GM19372 (cell line): Measurements from ENCODE around the gene PXYLP1.

ENCODE experiments used
- ATAC-seq: cut with Tn5 transposase; IDR thresholded peaks from one replicate; pipeline ENCODE4 v1.9.1; 2021; ENCODE audit warnings: mild to moderate bottlenecking, low read depth, moderate library complexity; ENCODE audit not compliant: unreplicated experiment

Gene PXYLP1

DNA sequence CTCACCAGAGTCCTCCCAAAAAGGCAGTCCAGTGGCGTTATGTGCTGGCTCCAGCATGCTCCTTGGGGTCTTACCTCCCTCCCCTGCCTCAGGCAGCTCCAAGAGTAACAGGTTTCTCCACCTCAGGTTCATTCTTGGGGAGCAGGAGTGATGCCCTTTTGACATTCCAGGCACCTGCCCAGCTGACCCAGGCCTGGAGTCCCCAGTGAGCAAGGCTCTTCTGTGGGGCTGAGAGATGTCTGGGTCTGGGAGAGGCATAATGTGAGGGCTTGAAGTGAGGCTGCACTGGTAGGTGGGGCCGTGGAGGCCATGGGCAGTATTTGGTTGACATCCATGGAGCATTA, 15.3 kb downstream of the PXYLP1 start:
- no peak for ATAC-seq

DNA sequence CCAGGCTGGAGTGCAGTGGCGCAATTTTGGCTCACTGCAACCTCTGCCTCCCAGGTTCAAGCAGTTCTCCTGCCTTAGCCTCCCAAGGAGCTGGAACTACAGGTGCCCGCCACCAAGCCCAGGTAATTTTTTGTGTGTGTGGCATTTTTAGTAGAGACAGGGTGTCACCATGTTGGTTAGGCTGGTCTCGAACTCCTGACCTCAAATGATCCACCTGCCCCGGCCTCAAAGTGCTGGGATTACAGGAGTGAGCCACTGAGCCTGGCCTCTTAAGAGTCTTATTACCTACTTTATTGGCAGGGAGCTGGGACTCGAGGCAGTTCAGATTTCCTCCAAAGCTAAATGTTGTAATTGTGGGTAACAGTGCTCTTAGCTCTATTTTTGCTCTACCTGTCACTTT, 16.4 kb downstream of the PXYLP1 start:
- ATAC-seq = no peak

DNA sequence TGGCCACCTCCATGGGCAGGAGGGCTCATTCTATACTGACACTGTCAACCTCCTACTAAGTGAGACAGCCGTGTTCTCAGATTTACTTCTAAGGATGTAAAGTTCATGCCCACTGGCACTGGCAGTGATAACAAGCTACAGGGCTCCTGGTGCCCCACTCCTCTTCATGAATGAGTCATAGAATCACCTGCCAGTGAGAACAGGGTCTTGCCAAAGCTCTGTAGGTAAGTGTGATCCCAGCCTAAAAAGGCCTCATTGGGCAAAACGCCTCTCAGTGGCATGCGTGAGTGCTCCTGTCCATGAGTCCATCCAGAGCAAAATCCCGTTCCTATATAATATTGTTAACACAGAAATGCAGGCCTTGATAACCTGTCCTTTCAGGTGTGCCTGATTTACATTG, 17.4 kb downstream of the PXYLP1 start:
- no peak for ATAC-seq

DNA sequence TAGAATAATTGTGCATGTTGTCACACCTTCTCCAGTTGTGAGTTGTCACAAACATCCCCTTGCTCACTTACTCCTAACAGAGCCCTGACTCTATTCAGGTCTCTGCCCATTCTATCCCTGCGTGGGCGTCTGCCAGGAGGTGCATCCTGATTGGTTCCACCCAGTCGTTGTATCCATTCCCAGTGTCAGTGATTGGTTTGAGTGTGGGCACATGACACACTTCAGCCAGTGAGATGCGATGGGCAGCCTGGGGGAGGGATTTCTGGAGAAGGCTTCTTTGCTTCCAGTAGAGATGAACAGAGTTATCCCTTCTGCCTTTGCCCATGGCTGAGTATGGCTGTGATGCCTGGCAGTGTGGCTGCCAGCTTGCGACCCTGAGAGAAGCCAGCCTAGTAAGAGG, 18.7 kb downstream of the PXYLP1 start:
- ATAC-seq = no peak

DNA sequence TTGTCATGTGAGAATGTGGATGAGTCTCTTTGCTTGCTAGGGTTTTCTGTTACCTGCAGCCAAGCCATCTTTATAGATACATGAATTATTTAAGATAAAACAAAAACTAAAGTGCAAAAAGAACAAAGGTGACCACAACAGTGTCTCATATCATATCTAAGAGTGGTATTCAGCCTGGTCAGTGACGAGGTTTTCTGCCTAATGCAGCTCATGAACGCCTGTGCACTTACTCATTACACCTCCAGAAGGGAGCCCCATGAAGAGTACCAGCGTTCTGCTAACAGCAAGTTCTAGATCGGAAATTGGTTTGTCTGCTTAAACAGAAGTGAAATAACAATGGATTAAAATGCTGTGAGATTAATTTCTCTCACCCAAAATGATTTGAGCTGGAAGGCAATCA, 19.2 kb downstream of the PXYLP1 start:
- no peak for ATAC-seq

DNA sequence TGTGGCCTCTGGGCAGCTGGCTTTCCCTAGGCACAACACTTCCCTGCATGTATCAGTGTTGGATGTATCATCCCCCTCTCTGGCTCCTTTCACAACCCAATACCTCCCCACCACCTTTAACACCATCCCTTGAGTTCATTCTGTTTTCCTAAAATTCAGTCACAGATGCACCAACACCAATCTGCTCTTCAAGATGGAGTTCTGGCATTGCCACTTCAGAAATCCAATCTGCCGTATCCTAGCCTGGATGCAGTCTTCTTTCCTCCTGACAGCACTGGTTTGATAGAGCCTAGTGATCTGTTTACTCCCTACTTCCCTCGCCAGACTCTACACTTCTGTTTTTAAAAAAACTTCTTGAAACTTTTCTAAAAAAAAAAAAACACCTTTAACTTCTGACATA, 21.7 kb downstream of the PXYLP1 start:
- no peak for ATAC-seq

DNA sequence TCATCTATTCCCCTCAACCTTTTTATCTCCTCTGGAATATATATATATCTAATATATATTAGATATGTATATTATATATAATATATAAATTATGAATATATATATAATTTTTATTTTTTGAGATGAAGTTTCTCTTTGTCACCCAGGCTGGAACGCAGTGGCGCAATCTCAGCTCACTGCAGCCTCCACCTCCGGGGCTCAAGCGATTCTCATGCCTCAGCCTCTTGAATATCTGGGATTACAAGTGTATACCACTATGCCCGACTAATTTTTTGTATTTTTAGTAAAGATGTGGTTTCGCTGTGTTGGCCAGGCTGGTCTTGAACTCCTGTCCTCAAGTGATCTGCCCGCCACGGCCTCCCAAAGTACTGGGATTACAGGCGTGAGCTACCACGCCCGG, 22.2 kb downstream of the PXYLP1 start:
- ATAC-seq = no peak

DNA sequence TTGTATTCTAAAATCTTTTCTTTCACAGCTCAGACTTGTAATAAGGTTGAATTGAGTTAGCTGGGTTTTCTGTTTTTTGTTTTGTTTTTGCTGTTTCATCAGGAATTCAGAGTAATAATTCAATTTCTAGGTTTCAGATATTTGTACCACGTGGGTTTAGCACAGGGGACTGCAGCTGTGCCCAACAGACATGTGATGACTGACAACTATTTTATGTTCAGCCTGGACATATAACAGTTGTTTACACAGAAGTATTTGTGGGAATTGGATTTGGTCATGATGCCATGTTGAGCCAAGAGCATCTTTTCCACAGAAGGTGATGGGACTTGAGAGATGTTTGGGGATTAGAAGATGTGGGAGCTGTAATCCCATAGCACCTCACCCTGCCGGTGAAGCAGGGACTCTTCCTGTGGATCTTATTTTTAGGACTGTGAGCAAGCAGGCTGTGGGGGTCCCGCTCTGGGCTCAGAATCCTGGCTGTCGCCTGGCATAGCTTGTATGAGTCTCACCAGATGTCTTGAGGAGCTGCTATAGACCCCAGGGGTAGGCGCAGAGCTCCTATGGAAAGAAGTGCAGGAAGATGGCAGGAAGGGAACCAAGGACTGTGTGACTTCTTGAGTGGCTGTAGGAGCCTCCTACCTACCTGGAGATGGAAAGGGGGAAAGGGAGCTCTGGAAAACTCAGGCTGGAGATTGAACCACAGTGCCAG, 23.7 kb downstream of the PXYLP1 start:
- no peak for ATAC-seq

DNA sequence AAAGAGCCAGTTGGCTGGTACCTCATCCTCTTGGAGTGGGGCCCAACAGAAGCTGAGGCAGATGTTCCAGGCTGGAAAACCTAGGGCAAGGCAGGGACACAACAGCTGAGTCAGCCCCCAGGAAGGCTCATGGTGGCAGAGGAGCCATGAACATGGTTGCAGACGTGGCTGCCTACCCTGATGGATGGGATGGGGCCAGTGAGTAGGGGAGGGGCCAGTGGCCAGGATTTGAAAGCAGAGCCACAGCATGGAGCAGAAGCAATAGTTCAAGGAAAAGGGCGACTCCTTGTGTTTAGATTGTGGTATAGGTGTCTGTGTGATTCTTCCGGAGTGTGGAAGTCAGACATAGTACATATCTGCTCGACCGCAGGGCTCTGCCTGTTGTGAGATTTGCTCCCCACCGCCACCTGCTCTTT, 24.2 kb downstream of the PXYLP1 start:
- no peak for ATAC-seq

DNA sequence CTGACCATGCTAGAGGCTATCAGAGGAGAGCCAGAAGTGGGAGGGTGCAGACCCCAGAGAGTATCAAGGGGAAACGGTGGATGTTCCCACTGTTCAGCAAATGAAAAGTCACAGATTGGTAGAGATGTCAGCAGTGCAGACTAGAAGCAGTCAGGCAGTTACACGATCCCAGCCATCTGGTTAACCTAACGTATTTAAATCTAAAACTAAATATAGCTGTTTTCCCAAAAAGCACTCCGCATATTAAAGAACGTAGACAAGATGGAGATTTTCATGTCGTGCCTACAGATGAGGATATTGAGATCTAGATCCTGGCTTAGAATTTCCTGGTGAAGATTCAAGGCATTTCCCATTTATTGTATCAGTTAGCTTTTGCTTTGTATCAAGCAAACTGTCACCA, 25.2 kb downstream of the PXYLP1 start:
- no peak for ATAC-seq

DNA sequence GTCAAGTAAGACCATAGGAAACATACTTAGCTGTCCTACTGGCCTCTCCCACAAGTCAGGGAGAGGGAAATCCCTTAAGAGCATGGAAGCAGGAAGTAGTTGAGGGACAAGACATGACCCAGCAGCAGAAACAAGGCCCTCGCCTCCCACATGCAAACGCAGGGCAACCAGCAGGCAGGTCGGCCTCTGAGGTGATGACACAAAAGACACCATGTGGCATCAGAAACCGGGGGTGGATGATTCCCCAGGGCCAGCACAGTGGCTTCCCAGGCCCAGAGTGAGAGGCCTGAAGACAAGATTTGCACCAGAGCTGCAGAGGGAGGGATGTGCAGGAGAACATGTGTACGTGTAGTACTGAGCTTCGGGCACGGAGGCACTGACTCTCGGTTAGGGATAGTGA, 26.3 kb downstream of the PXYLP1 start:
- no peak for ATAC-seq

DNA sequence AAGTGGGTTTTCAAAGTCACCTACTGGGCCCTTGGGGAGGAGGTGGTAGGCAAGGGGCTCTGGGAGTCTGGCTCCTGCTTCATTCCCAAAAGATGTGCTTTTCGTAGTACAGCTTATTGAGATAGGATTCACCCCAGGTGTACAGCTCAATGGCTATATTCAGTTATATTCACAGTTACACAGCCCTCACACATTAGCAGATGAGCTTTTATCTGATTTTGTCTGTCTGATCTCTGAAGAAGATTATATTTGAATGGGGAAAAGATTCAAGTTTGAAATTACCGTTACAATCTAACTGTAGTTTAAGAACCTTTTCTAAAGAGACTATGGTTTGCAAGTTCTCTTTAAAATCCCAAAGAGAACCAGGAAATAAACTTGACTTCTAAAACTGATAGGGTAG, 27.3 kb downstream of the PXYLP1 start:
- no peak for ATAC-seq

DNA sequence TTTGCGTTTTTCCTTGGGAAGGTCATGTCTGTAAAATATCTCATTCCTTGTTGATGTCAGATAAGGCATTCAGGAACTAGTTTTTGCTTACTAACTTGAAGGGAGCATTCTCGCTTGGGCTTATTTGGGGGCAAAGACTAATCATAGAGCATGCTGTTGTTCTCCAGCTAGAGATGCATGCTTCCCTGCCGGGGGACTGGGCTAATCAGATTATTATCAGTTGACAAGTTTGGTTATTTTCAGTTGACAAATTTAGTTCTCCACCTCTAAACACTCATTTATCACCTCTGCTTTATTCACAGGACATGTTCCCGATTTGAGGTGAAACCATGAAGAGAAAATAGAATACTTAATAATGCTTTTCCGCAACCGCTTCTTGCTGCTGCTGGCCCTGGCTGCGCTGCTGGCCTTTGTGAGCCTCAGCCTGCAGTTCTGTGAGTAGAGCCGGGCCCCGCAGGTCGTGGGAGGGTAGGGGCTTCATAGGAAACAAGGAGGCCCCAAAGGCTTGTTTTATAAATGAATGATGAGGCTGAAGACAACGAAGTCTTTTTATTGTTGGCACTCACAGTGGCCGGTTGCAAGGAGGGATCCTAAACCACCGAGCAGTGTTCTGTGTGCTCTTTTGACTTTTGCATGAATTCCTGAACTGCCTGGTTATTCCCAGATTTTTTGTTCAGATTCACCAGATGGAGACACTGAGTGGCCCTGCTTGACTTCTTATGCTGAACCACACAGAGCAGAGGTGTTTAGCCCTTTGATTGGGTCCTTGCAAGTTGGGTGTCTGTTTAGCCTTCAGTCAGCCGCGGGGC, 28.4 kb downstream of the PXYLP1 start:
- ATAC-seq = no peak

DNA sequence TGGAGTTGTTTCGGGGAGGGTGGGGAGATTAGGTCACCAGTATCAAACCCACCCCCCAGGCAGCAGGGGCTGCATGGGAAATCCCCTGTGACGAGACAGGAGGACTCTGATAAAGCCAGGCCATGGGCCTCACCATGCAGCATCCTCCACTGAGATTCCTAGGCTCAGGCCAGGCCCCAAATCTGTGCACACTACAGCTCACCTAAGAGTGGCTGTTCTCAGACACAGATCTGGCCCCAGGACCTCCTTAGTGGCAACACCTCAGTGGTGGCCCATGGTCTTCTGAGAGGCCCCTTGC, 29.0 kb downstream of the PXYLP1 start:
- no peak for ATAC-seq

DNA sequence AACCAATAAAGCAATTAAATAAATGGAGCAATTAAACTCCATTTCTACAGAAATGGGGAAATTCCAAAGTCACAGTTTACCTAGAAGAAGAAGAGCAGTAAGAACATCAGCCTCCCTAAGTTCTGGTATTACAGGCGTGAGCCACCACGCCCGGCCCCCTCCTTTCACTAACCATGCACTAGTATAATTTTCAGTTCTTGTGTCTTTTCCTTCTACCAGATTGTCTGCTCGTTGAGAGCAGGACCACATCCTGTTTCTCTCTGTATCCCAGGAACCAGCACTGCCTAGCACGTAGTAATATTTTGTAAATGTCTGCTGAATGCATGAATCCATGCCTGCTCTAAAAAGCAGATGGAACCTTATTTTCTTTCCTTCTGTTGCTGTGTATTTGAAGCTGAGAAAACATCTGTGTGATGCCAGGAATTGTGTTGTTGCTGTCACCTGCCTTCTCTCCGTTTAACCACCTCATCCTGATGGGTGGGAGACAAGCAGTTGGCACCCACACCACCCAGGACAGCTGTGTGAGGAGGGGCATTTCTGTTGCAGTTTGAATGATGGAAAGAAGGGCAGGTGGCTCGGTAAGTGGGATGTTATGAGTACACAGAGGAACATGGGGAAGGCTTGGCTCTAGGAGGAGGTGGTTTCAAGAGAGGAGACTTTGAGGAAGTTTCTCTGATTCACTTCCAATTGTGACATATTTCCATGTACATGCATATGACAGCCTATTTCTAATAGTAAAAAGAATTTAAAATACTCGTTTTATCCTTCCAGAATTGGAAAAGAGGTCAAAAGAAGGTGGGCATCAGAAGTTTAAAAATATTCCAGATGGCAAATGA, 30.1 kb downstream of the PXYLP1 start:
- no peak for ATAC-seq

DNA sequence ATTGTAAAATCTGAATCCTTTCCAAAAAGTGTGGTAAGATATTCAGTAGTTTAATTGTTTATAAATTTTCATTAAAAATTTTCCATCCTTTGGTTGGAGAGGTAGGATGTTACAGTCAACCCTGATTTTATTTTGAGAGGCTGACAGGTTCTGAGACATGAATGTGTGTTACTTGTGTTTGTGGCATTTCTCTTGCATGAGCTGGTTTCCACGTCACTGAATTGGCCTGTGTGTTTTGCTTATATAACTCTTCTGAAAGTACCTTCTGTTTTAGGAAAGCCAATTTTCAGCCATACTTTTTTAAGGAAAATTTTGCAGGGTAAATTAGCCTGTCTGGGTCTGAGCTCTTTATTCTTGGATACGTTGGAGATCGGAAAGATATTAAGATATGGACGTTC, 30.7 kb downstream of the PXYLP1 start:
- no peak for ATAC-seq

DNA sequence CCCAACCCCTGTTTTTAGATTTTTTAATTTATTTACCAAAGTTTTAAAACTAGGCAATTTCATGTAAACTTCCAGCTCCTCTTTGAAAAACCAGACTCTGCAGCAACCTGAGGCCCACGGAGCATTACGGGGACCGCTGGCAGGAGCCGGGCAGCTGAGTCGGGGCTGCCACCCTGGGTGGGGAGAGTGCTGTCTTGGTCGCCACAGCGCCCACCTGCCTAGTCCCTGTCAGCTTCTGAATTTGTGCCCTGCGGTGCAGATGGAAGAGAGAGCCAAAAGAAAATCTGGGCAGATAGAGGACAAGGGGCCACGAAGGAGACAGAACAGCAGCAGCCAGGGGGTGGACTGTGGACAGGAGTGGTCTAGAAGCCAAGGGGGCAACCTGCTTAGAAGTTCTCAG, 34.6 kb downstream of the PXYLP1 start:
- no peak for ATAC-seq

DNA sequence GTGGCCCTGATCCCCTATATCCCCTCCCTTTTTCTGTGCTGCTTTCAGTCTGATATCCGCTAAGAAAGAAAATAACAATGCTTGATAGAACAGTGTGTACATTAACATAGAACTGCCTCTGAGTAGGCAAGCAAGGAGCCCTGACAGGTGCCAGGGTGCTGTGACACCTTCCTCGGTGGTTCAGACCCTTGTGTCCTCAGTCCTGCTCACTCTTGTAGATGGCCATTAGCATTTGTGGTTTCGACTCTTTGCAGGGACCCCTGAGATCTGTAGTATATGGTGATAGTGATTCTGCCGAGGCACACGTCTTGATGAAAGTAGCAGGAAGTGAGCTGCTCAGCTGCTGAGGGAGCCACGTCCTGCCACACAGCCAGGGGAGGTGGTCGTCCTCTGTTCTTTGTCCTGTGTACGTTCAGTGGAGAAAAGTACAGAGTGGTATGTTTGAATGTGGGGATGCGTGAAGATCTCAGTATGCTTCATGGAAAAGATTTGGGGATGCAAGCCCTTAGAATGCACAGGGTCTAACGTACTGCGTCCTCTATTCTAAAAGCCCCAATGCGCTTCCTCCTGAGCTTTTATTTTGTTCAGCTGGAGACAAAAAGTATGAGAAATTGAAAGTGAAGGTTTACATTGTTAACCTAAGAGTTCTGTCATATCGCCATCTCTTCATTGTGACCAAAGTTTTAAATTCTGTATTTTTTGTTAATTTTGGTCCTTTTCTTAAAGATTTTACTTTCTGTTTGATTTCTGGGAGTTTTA, 35.4 kb downstream of the PXYLP1 start:
- peak; percentile 68 for ATAC-seq

DNA sequence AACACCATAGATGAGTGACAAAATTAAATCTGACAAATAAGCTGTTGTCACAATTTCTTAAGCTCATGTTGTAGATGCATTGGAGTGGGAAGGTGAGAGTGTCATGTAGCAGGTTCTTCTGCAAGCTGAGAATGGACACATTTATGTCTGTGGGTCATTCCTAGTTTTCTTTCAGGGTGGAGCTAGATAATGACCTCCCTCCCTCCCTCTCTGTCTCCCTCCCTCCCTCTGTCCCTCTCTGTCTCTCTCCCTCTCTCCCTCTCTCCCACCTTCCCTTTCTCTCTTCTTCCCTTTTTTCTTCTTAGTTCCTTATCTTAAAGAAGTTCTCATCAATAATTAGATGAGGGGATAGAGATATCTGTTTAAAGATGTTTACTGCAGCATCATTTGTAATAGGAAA, 36.0 kb downstream of the PXYLP1 start:
- no peak for ATAC-seq

DNA sequence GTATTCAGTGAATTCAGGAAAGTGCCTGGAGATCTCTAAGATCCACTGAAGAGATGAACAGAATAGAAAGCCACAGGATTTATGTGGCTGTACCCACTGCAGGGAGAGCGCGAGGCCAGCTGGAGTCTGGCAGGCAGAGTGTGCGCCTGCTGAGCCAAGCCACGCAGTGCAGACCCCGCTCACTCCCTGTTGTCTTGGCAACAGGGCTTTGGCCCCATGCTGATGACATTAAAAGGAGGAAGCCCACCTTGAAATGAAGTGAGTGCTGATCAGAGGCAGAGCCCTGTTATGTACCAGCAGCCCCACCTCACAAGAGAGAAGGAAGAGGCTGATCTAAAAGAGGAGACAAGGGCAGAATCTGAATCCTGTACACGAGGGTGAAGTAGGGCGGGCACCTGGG, 36.7 kb downstream of the PXYLP1 start:
- no peak for ATAC-seq

DNA sequence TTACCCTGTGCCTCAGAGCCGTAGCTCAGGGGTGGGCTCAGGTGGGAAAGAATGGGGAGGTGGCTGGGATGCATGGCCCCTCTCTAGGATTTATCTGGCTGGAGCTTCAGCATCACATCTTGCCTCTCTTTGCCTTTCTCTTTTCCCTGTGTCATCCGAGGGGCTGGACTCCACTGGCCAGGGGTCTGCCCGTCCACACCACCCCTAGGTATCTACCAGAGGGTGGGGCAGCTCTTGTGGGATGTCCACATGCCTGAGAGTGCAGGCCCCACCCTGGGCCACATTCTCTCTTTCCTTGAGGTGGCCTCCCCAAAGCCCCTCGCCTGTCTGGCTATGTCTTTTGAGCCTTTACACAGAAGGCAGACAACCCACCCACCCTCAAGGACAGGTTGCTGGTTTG, 37.2 kb downstream of the PXYLP1 start:
- ATAC-seq = no peak
